NOMO-1 treated with DMSO at 0.1 percent for 48 hours (cell line): ENCODE measurements around the gene LACC1.
A peak's percentile ranks its signal among the peaks of the same experiment; 100 is the strongest.

ENCODE experiments used
- DNase-seq: peaks from one replicate; lab custom pipeline; 2025; ENCODE audit not compliant: unreplicated experiment; lab: John Stamatoyannopoulos, UW

The LACC1 gene

GRCh38 chr13:43879755-43880181 lies at the start of gene LACC1:
LACC1 (plus strand) TSS chr13:43879904; CDS start chr13:43880986, 1,082 bp downstream.
- peak; percentile 47 for DNase-seq

- DNase-seq = peak; percentile 95
Observed at GRCh38 chr13:43830497-43830881, 49.2 kb upstream of the LACC1 start.

- no peak for DNase-seq
Observed at GRCh38 chr13:43831088-43831487, 48.6 kb upstream of the LACC1 start.

- no peak for DNase-seq
Observed at GRCh38 chr13:43835701-43836100, 44.0 kb upstream of the LACC1 start.

GRCh38 chr13:43838909-43839308 lies 40.8 kb upstream of the LACC1 start:
- DNase-seq = no peak

- no peak for DNase-seq
Observed at GRCh38 chr13:43846496-43847158, 33.1 kb upstream of the LACC1 start.

GRCh38 chr13:43848001-43848649 lies 31.6 kb upstream of the LACC1 start:
- DNase-seq = peak; percentile 80

GRCh38 chr13:43850873-43851272 lies 28.8 kb upstream of the LACC1 start:
- no peak for DNase-seq

- no peak for DNase-seq
Observed at GRCh38 chr13:43852923-43853404, 26.7 kb upstream of the LACC1 start.

GRCh38 chr13:43861863-43862262 lies 17.8 kb upstream of the LACC1 start:
- DNase-seq = no peak

- no peak for DNase-seq
Observed at GRCh38 chr13:43864921-43865320, 14.8 kb upstream of the LACC1 start.

- DNase-seq = no peak
Observed at GRCh38 chr13:43865892-43866291, 13.8 kb upstream of the LACC1 start.

- DNase-seq = no peak
Observed at GRCh38 chr13:43872181-43872580, 7.5 kb upstream of the LACC1 start.

- DNase-seq = peak; percentile 38
Observed at GRCh38 chr13:43874504-43875092, 5.1 kb upstream of the LACC1 start.

GRCh38 chr13:43876366-43876765 lies 3.3 kb upstream of the LACC1 start:
- no peak for DNase-seq

- DNase-seq = no peak
Observed at GRCh38 chr13:43877326-43877725, 2.4 kb upstream of the LACC1 start.

GRCh38 chr13:43877766-43878165 lies 1.9 kb upstream of the LACC1 start:
- no peak for DNase-seq

GRCh38 chr13:43878892-43879754 lies 581 bp upstream of the LACC1 start, which contains the start of gene CCDC122:
CCDC122 (minus strand) TSS chr13:43879740; CDS start chr13:43869376, 10,364 bp downstream.
- peak; percentile 82 for DNase-seq

- no peak for DNase-seq
Observed at GRCh38 chr13:43880214-43880855, 631 bp downstream of the LACC1 start.

GRCh38 chr13:43880926-43881325 lies 1.2 kb downstream of the LACC1 start:
- DNase-seq = no peak

GRCh38 chr13:43881580-43881979 lies 1.9 kb downstream of the LACC1 start:
- no peak for DNase-seq
